Measurements from ENCODE around the gene IFI27L1.
A peak's percentile ranks its signal among the peaks of the same experiment; 100 is the strongest.
"Not testable (repeated sequence)": the region's sequence is repeated elsewhere in the genome, so short reads cannot be mapped to it uniquely, and the experiment has no call there.

IFI27L1 gene

GRCh38 chr14:94048691-94049624, 32.2 kb upstream of the IFI27L1 start:
- DNase-seq, result no peak

- no peak for DNase-seq
Measured at GRCh38 chr14:94049625-94050023, 31.5 kb upstream of the IFI27L1 start.

GRCh38 chr14:94050231-94050880, 30.8 kb upstream of the IFI27L1 start:
- no peak for DNase-seq

GRCh38 chr14:94051115-94051514, 30.0 kb upstream of the IFI27L1 start:
- no peak for DNase-seq

GRCh38 chr14:94051779-94052178, 29.3 kb upstream of the IFI27L1 start:
- no peak for DNase-seq

- no peak for DNase-seq
Measured at GRCh38 chr14:94052199-94052598, 28.9 kb upstream of the IFI27L1 start.

- DNase-seq, result no peak
Measured at GRCh38 chr14:94052662-94053061, 28.4 kb upstream of the IFI27L1 start.

- DNase-seq, result no peak
Measured at GRCh38 chr14:94054401-94054800, 26.7 kb upstream of the IFI27L1 start.

- no peak for DNase-seq
Measured at GRCh38 chr14:94054936-94055335, 26.2 kb upstream of the IFI27L1 start.

- no peak for DNase-seq
Measured at GRCh38 chr14:94056579-94057308, 24.4 kb upstream of the IFI27L1 start.

GRCh38 chr14:94058128-94058673, 22.9 kb upstream of the IFI27L1 start:
- DNase-seq, result no peak

GRCh38 chr14:94058674-94059138, 22.4 kb upstream of the IFI27L1 start:
- DNase-seq, result no peak

GRCh38 chr14:94059998-94060397, 21.1 kb upstream of the IFI27L1 start:
- DNase-seq, result no peak

- no peak for DNase-seq
Measured at GRCh38 chr14:94062344-94062940, 18.7 kb upstream of the IFI27L1 start.

- DNase-seq, result peak; percentile 32 to 73
Measured at GRCh38 chr14:94066089-94066676, 14.9 kb upstream of the IFI27L1 start.

GRCh38 chr14:94072076-94072475, 9.0 kb upstream of the IFI27L1 start:
- not testable (repeated sequence) for DNase-seq

GRCh38 chr14:94074534-94074933, 6.6 kb upstream of the IFI27L1 start:
- DNase-seq, result no peak

GRCh38 chr14:94075008-94075407, 6.1 kb upstream of the IFI27L1 start:
- no peak for DNase-seq

- DNase-seq, result no peak
Measured at GRCh38 chr14:94077111-94077821, 3.8 kb upstream of the IFI27L1 start.

GRCh38 chr14:94077823-94078222, 3.3 kb upstream of the IFI27L1 start:
- no peak for DNase-seq

GRCh38 chr14:94079891-94080620, 1.1 kb upstream of the IFI27L1 start:
- DNase-seq, result no peak

Measured in SHP77 (cell line).